Measurements from ENCODE around the gene PTBP3.
A peak's percentile ranks its signal among the peaks of the same experiment; 100 is the strongest.
"Not testable (repeated sequence)": the region's sequence is repeated elsewhere in the genome, so short reads cannot be mapped to it uniquely, and the experiment has no call there.

PTBP3 gene

DNA sequence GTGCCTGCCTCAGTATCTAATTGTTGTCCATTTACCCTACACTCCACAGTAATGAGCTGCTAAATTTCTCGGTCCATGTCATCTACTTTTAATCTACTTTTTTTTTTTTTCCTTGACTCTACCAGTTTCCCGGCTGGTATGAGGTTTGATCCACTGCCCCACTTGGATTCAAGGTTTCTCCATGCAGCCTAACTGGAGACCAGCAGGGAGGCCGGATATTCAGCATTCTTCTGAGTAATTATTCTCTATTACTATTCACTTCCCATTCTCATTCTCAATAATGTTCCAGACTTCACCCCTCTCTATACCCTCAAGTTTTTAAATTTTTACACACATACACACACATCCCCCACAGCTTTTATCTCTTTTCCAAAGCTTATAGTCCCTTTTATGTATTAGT, 107.3 kb downstream of the PTBP3 start:
- TF ChIP-seq POLR2A (IDR thresholded peaks at IDR 0.05; ENCODE audit: low read depth, low read length) (no peak), POLR2AphosphoS5 (IDR thresholded peaks at IDR 0.05; ENCODE audit: low read depth, low read length) (no peak), TAF1 (IDR thresholded peaks at IDR 0.05; ENCODE audit: borderline replicate concordance, low read depth, low read length) (no peak)
- DNase-seq (ENCODE audit: insufficient read length) (no peak), FAIRE-seq (no peak)

DNA sequence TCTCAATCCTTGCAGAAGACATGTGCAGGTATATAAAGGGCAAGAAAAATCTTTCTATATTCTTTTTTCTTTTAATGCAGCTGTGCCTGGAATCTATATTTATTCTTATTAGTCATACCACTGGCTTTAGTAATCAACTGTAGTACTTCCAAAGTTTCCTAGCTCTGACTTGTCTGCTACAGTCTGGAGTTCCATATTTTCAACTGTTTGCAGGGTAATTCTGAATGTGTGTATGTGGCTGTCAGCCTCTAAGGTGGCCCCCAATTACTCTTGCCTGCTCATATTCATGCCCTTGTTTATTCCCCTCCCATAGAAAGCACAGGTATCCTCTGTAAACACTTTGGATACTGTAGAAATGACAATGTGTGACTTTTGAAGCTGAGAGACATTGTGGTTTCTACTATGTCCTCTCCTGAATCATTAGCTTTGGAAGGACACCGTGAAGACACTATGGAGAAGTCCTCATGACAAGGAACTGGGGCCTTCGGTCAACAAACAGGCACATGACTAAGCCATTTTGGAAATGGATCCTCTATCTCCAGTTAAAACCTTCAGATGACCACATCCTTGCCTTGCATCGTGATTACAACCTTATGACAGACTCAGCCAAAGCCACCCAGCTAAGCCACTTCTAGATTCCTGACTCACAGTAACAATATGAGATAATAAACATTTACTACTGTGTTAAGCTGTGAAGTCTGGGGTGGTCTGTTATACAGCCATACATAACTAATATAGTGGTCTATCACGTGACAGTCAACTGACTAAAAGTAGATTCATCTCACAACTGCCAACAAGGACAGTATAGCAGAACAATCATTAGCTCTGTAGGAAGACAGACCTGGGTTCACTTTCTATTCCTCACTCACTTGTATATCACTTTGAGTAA, 108.8 kb downstream of the PTBP3 start:
- FAIRE-seq (peak; percentile 60), DNase-seq (ENCODE audit: insufficient read length) (no peak)
- TF ChIP-seq TAF1 (IDR thresholded peaks at IDR 0.05; ENCODE audit: borderline replicate concordance, low read depth, low read length) (no peak), POLR2AphosphoS5 (IDR thresholded peaks at IDR 0.05; ENCODE audit: low read depth, low read length) (no peak), POLR2A (IDR thresholded peaks at IDR 0.05; ENCODE audit: low read depth, low read length) (no peak)

GRCh38 chr9:112218908-112219307, 114.5 kb downstream of the PTBP3 start:
- DNase-seq (ENCODE audit: insufficient read length) (peak; percentile 15), FAIRE-seq (peak; percentile 81)
- TF ChIP-seq POLR2A (IDR thresholded peaks at IDR 0.05; ENCODE audit: low read depth, low read length): no peak
- no peak for TF ChIP-seq TAF1 (IDR thresholded peaks at IDR 0.05; ENCODE audit: borderline replicate concordance, low read depth, low read length)

DNA sequence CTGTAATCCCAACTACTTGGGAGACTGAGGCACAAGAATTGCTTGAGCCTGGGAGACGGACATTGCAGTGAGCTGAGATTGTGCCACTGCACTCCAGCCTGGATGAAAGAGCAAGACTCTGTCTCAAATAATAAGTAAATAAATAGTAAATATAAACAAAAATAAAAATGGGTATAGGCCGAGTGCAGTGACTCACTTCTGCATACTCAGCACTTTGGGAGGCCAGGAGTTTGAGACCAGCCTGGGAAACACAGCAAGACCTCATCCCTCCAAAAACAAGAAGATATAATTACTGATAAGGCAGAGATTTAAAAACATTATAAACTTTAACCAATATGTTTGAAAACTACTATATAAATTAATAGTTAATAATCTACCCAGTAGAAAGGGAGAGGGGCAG, 120.5 kb downstream of the PTBP3 start:
- FAIRE-seq: no peak
- no peak for DNase-seq (ENCODE audit: insufficient read length)
- TF ChIP-seq POLR2AphosphoS5 (IDR thresholded peaks at IDR 0.05; ENCODE audit: low read depth, low read length): no peak
- no peak for TF ChIP-seq POLR2A (IDR thresholded peaks at IDR 0.05; ENCODE audit: low read depth, low read length)
- no peak for TF ChIP-seq TAF1 (IDR thresholded peaks at IDR 0.05; ENCODE audit: borderline replicate concordance, low read depth, low read length)

- TF ChIP-seq TAF1 (IDR thresholded peaks at IDR 0.05; ENCODE audit: borderline replicate concordance, low read depth, low read length) (no peak), POLR2AphosphoS5 (IDR thresholded peaks at IDR 0.05; ENCODE audit: low read depth, low read length) (no peak), POLR2A (IDR thresholded peaks at IDR 0.05; ENCODE audit: low read depth, low read length) (no peak)
- FAIRE-seq (no peak), DNase-seq (ENCODE audit: insufficient read length) (no peak)
Observed at GRCh38 chr9:112207451-112207850, 126.0 kb downstream of the PTBP3 start.

DNA sequence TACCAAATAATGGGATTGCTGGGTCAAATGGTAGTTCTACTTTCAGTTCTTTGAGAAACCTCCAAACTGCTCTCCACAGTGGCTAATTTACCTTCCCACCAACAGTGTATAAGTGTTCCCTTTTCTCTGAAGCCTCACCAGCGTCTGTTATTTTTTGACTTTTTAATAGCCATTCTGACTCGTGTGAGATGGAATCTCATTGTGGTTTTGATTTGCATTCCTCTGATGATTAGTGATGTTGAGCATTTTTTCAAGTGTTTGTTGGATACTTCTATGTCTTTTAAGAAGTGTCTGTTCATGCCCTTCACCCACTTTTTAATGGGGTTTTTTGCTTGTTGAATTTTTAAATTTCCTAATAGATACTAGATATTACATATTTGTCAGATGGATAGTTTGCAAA, 129.9 kb downstream of the PTBP3 start:
- DNase-seq (ENCODE audit: insufficient read length) (no peak), FAIRE-seq (no peak)
- TF ChIP-seq POLR2AphosphoS5 (IDR thresholded peaks at IDR 0.05; ENCODE audit: low read depth, low read length) (no peak), TAF1 (IDR thresholded peaks at IDR 0.05; ENCODE audit: borderline replicate concordance, low read depth, low read length) (no peak), POLR2A (IDR thresholded peaks at IDR 0.05; ENCODE audit: low read depth, low read length) (no peak)

GRCh38 chr9:112200711-112201110, 132.7 kb downstream of the PTBP3 start:
- TF ChIP-seq TAF1 (IDR thresholded peaks at IDR 0.05; ENCODE audit: borderline replicate concordance, low read depth, low read length) (no peak), POLR2AphosphoS5 (IDR thresholded peaks at IDR 0.05; ENCODE audit: low read depth, low read length) (no peak), POLR2A (IDR thresholded peaks at IDR 0.05; ENCODE audit: low read depth, low read length) (no peak)
- no peak for FAIRE-seq
- no peak for DNase-seq (ENCODE audit: insufficient read length)

DNA sequence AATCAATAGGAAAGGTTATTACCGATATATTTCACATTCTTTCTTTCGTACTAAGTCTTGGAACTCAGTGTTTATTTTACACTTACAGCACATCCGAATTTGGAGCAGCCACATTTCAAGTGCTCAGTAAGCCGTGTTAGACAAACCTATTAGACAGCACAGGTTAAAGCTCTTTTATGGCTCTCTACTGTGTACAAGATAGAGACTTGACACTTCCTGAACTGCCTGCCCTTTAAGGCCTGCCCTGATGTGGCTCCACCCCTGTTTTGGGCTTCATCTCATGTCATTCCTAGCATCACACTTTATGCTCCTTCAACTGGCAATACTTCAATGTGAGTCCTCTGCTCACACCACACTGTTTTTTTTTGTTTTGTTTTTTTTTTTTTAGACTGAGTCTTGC, 134.8 kb downstream of the PTBP3 start:
- TF ChIP-seq POLR2AphosphoS5 (IDR thresholded peaks at IDR 0.05; ENCODE audit: low read depth, low read length) (no peak), TAF1 (IDR thresholded peaks at IDR 0.05; ENCODE audit: borderline replicate concordance, low read depth, low read length) (no peak), POLR2A (IDR thresholded peaks at IDR 0.05; ENCODE audit: low read depth, low read length) (no peak)
- FAIRE-seq (no peak), DNase-seq (ENCODE audit: insufficient read length) (no peak)

GRCh38 chr9:112194969-112195431, 138.4 kb downstream of the PTBP3 start:
- DNase-seq (ENCODE audit: insufficient read length) (no peak), FAIRE-seq (no peak)
- TF ChIP-seq POLR2AphosphoS5 (IDR thresholded peaks at IDR 0.05; ENCODE audit: low read depth, low read length) (no peak), POLR2A (IDR thresholded peaks at IDR 0.05; ENCODE audit: low read depth, low read length) (no peak)

DNA sequence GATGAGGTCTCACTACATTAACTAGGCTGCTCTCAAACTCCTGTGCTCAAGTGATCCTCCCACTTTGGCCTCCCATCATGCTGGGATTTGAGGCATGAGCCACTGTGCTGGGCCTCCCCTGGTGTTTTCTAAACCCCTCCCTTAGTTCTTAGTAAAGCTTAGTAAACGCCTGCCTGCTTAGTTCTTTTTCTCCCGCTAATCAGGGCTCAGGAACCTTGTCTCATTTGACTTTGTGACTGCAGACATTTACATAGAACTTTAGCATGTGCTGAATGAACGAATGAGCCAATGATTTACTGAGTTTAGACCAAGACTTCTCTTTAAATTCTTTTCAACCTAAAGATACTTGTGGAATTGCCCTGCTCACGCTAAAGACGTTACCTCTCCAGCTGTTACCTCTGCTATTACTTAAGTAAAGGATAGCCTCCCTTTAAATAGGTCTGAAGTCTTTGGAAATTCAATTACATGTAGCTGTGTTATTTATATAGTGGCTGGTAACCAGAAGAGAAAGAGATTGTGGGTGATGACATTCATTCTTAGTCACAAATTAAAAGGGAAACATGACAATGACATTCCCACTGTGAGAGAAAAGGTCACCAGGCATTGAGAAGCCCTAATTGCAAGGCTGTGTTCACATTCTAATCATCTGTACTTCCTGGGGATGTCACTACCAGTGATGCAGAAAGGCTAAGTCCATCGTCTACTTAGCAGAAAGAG, 139.7 kb downstream of the PTBP3 start:
- DNase-seq (ENCODE audit: insufficient read length): no peak
- no peak for FAIRE-seq
- TF ChIP-seq POLR2AphosphoS5 (IDR thresholded peaks at IDR 0.05; ENCODE audit: low read depth, low read length): no peak
- TF ChIP-seq POLR2A (IDR thresholded peaks at IDR 0.05; ENCODE audit: low read depth, low read length): no peak
- TF ChIP-seq TAF1 (IDR thresholded peaks at IDR 0.05; ENCODE audit: borderline replicate concordance, low read depth, low read length): no peak

DNA sequence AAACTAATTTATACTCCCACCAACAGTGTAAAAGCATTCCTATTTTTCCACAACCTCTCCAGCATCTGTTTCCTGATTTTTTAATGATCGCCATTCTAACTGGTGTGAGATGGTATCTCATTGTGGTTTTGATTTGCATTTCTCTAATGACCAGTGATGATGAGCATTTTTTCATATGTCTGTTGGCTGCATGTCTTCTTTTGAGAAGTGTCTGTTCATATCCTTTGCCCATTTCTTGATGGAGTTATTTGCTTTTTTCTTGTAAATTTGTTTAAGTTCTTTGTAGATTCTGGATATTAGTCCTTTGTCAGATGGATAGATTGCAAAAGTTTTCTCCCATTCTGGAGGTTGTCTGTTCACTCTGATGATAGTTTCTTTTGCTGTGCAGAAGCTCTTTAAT, 143.1 kb downstream of the PTBP3 start:
- not testable (repeated sequence) for DNase-seq (ENCODE audit: insufficient read length); FAIRE-seq

- FAIRE-seq: no peak
Observed at GRCh38 chr9:112188884-112189283, 144.5 kb downstream of the PTBP3 start.

More at GRCh38 chr9:112188884-112189283, 144.5 kb downstream of the PTBP3 start:
- no peak for DNase-seq (ENCODE audit: insufficient read length)
- TF ChIP-seq POLR2AphosphoS5 (IDR thresholded peaks at IDR 0.05; ENCODE audit: low read depth, low read length) (no peak), POLR2A (IDR thresholded peaks at IDR 0.05; ENCODE audit: low read depth, low read length) (no peak), TAF1 (IDR thresholded peaks at IDR 0.05; ENCODE audit: borderline replicate concordance, low read depth, low read length) (no peak)

Measured in GM12892 (cell line).